Activated CD4-positive, CD25-positive, alpha-beta regulatory T cell treated with anti-CD3 and anti-CD28 coated beads, Interleukin-2, amount 50 U/mL, for 16 hours (primary cell): ENCODE data around the gene KREMEN2.
"Not testable (repeated sequence)": the region's sequence is repeated elsewhere in the genome, so short reads cannot be mapped to it uniquely, and the experiment has no call there.

ENCODE experiments used
- DNase-seq: peaks from one replicate; pipeline ENCODE4 v3.0.0-alpha.2; 2020; ENCODE audit warnings: low read depth, low spot score

KREMEN2 gene

GRCh38 chr16:2939968-2940367 lies 24.1 kb upstream of the KREMEN2 start:
- DNase-seq, result no peak

- no peak for DNase-seq
These were observed 22.0 kb upstream of the KREMEN2 start for GRCh38 chr16:2942045-2942444.

- not testable (repeated sequence) for DNase-seq
These were observed 20.4 kb upstream of the KREMEN2 start for GRCh38 chr16:2943716-2944115.

GRCh38 chr16:2946649-2947048 lies 17.4 kb upstream of the KREMEN2 start:
- no peak for DNase-seq

- DNase-seq, result no peak
These were observed 15.0 kb upstream of the KREMEN2 start for GRCh38 chr16:2948807-2949704.

GRCh38 chr16:2949705-2950352 lies 14.2 kb upstream of the KREMEN2 start:
- no peak for DNase-seq

- no peak for DNase-seq
These were observed 13.7 kb upstream of the KREMEN2 start for GRCh38 chr16:2950353-2950724.

- DNase-seq, result no peak
These were observed 13.3 kb upstream of the KREMEN2 start for GRCh38 chr16:2950773-2951172.

- no peak for DNase-seq
These were observed 11.4 kb upstream of the KREMEN2 start for GRCh38 chr16:2952679-2953078.

GRCh38 chr16:2953706-2954627 lies 10.1 kb upstream of the KREMEN2 start:
- no peak for DNase-seq

- DNase-seq, result no peak
These were observed 9.3 kb upstream of the KREMEN2 start for GRCh38 chr16:2954656-2955381.

GRCh38 chr16:2955438-2955778 lies 8.7 kb upstream of the KREMEN2 start:
- no peak for DNase-seq

- no peak for DNase-seq
These were observed 8.1 kb upstream of the KREMEN2 start for GRCh38 chr16:2955779-2956578.

- DNase-seq, result no peak
These were observed 7.5 kb upstream of the KREMEN2 start for GRCh38 chr16:2956579-2956956.

GRCh38 chr16:2959206-2959605 lies 4.9 kb upstream of the KREMEN2 start:
- no peak for DNase-seq

GRCh38 chr16:2960183-2961010 lies 3.7 kb upstream of the KREMEN2 start:
- no peak for DNase-seq

GRCh38 chr16:2962334-2963073 lies 1.6 kb upstream of the KREMEN2 start:
- DNase-seq, result no peak

- DNase-seq, result no peak
These were observed 877 bp upstream of the KREMEN2 start for GRCh38 chr16:2963074-2963722.
